Measurements from ENCODE around the gene GALK1. TPM values are rescaled to one million over a fixed set of nuclear protein-coding genes. Genes with fewer than 3 reads are reported as not detected.
A peak's percentile ranks its signal among the peaks of the same experiment; 100 is the strongest.

The GALK1 gene
- total RNA-seq, 1 experiment from 2014 or later, result 75.0 TPM

DNA sequence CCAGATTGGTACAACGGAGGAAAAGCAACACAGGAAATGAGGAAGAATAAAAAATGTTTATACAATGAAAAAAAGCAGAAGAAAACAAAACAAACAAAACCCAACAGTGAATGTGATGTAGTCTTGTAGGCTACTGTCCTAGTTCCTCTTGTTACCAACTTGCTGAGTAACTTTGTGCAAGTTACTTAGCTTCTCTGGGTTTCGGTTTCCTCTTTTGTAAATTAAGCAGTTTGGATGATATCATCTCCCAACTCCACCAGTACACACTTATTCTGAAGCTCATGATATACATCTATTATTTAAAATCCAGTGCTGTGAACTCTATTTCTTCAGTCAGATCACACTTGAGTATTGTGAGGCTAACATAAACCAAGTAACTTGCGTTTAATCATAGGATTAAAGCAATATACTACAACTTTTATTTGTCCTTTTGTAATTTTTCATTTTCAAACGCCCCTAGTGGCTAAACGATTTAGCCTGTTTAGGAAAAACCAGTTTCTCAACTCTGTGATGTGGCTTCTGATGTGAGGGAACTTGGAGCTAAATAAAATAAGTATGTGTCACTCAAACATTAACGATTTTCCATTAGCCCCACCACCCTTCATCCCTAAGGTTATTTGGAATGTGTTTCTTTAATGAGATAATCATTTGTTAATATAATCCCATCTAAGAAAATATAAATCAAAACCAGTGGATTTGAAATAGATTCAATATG, 18.2 kb upstream of the GALK1 start:
- peaks cover 10% of the 10 kb centered on the region for H3K36me3 ChIP-seq (ENCODE audit: low read depth, low read length)
- peaks cover 45% of the 10 kb centered on the region for H3K79me2 ChIP-seq (ENCODE audit: low read length)
- H3K9me2 ChIP-seq (replicated peaks; ENCODE audit: low read length), result no peaks in the 10 kb centered on the region
- H4K20me1 ChIP-seq (ENCODE audit: low read length), result peaks cover 10% of the 10 kb centered on the region
- peak overlapping the region; percentile 93 for H3K9ac ChIP-seq (ENCODE audit: low read length)
- BruUV-seq (replicated peaks), result no TSS peak
- DNase-seq, result peak; percentile 97
- POLR2A ChIA-PET (ENCODE audit: unreplicated experiment), result interaction anchor here (0.6 to 0.8 kb wide), 4 partner anchors 13 to 105 kb away, joined by 3 to 16 read pairs (median 6); partner anchors contain the start of gene WBP2
- peak overlapping the region; percentile 86 for H3K4me2 ChIP-seq (ENCODE audit: low read length)
- peaks cover 49% of the 10 kb centered on the region for H3K4me1 ChIP-seq (ENCODE audit: insufficient read depth, low read length)
- H3F3A ChIP-seq (ENCODE audit: low read length, unreplicated experiment), result peaks cover 12% of the 10 kb centered on the region
- TF ChIP-seq, protein P1, sequence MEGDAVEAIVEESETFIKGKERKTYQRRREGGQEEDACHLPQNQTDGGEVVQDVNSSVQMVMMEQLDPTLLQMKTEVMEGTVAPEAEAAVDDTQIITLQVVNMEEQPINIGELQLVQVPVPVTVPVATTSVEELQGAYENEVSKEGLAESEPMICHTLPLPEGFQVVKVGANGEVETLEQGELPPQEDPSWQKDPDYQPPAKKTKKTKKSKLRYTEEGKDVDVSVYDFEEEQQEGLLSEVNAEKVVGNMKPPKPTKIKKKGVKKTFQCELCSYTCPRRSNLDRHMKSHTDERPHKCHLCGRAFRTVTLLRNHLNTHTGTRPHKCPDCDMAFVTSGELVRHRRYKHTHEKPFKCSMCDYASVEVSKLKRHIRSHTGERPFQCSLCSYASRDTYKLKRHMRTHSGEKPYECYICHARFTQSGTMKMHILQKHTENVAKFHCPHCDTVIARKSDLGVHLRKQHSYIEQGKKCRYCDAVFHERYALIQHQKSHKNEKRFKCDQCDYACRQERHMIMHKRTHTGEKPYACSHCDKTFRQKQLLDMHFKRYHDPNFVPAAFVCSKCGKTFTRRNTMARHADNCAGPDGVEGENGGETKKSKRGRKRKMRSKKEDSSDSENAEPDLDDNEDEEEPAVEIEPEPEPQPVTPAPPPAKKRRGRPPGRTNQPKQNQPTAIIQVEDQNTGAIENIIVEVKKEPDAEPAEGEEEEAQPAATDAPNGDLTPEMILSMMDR (conservative IDR thresholded peaks at IDR 0.05; ENCODE audit: low read depth, low read length), result peak; percentile 96
- TF ChIP-seq EZH2phosphoT487 (IDR thresholded peaks at IDR 0.05; ENCODE audit: borderline replicate concordance, low read length), result no peak
- H3K9me3 ChIP-seq (ENCODE audit: low read length), result no peaks in the 10 kb centered on the region
- H3K27ac ChIP-seq (ENCODE audit: low read length), result peak overlapping the region; percentile 93
- peak overlapping the region; percentile 68 for H3K4me3 ChIP-seq (ENCODE audit: low read length)
- peak overlapping the region; percentile 80 for H2AFZ ChIP-seq (ENCODE audit: low read length)
- ATAC-seq, result no peak
- CTCF ChIA-PET, result interaction anchor here (0.5 to 1.8 kb wide), 10 partner anchors 11 to 113 kb away, joined by 3 to 10 read pairs (median 4); partner anchors contain the start of genes GALK1 and TRIM65
- intact Hi-C loops (cut with micrococcal nuclease), result loop anchor here (5.0 kb wide), 2 partner anchors 49 to 114 kb away; partner anchors contain the start of gene TRIM65
- H3K27me3 ChIP-seq (ENCODE audit: low read length), result no peaks in the 10 kb centered on the region

DNA sequence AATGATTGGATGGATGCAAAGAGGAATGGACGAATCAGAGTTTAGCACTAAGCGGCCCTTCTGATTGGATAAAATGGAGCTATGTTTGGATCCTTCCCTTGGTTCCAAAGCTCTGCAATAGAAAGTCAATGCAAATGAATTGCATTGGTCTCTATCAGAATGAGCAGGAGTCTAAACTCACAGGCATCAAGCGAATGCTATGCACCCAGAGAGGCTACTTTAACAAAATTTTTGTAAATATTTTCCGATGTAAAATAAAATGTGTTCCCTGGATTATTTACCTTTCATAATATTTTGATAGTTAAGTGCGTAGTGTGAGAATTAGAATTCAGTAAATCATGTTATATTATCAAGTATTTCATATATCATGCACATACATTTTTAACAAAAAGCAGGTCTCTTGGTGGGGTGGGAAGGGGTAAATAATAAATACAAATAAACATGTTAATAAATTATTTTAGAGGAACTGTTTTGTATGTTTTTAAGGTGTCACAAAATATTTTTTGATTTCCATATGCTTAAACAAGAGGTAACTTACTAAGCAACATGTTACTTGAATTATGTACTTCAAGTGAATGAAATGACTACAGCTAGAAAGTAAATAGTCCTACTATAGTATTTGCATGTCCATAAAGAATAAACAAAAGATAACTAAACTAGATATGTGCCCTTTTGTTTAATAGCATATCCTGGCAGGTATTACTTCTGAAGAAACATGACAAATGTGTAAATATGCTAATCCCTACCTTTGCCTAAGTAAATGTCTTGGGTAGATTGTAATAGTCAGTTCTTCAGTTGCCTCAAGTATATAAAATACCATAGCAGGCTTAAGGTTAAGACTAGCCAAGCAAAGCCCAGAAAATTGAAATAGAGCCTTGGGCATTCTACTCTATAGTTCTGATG, 15.2 kb upstream of the GALK1 start:
- Histone ChIP-seq H3K4me2 (ENCODE audit: low read length) (peak overlapping the region; percentile 77), H3K27ac (ENCODE audit: low read length) (no peak overlapping the region), H3K79me2 (ENCODE audit: low read length) (peaks cover 33% of the 10 kb centered on the region), H3K9me2 (replicated peaks; ENCODE audit: low read length) (no peaks in the 10 kb centered on the region), H3K9ac (ENCODE audit: low read length) (peak overlapping the region; percentile 10; the same call in 1 of the 2 replicates), H3F3A (ENCODE audit: low read length, unreplicated experiment) (peaks cover 28% of the 10 kb centered on the region), H4K20me1 (ENCODE audit: low read length) (peaks cover 31% of the 10 kb centered on the region), H3K27me3 (ENCODE audit: low read length) (no peaks in the 10 kb centered on the region), H3K36me3 (ENCODE audit: low read depth, low read length) (peaks cover 30% of the 10 kb centered on the region), H3K9me3 (ENCODE audit: low read length) (no peaks in the 10 kb centered on the region), H3K4me1 (ENCODE audit: insufficient read depth, low read length) (peaks cover 46% of the 10 kb centered on the region), H2AFZ (ENCODE audit: low read length) (no peak overlapping the region), H3K4me3 (ENCODE audit: low read length) (peak overlapping the region; percentile 56)
- intact Hi-C loops (cut with micrococcal nuclease), result loop anchor here (5.0 kb wide), 2 partner anchors 52 to 117 kb away; partner anchors contain the start of gene TRIM65
- CTCF ChIA-PET, result interaction anchor here (0.6 to 1.5 kb wide), 7 partner anchors 15 to 1102 kb away, joined by 3 to 12 read pairs (median 5); partner anchors contain the start of genes GALK1 and WBP2
- DNase-seq (no peak), ATAC-seq (no peak)
- BruUV-seq (replicated peaks), result no TSS peak
- TF ChIP-seq, protein P1 (conservative IDR thresholded peaks at IDR 0.05; ENCODE audit: low read depth, low read length), result no peak
- TF ChIP-seq EZH2 (IDR thresholded peaks at IDR 0.05; ENCODE audit: low read length, unreplicated experiment) (no peak), EZH2phosphoT487 (IDR thresholded peaks at IDR 0.05; ENCODE audit: borderline replicate concordance, low read length) (no peak)
- POLR2A ChIA-PET (ENCODE audit: unreplicated experiment), result interaction anchor here (0.5 to 1.0 kb wide), 27 partner anchors 11 to 590 kb away, joined by 3 to 16 read pairs (median 4); partner anchors contain the start of genes GALK1, MRPL38, SRP68 and WBP2

All from PC-3 (cell line).